ENCODE data around the gene RAD23B.

The RAD23B gene

GRCh38 chr9:107332883-107333282, 49.8 kb downstream of the RAD23B start:
- no peak for ATAC-seq
- Mint-ChIP-seq H3K27ac (peak overlapping the region; percentile 48), H3K9me3 (no peaks in the 10 kb centered on the region), H3K4me3 (no peak overlapping the region), H3K4me1 (peaks cover under 1% of the 10 kb centered on the region), H3K36me3 (peaks cover 96% of the 10 kb centered on the region)
- DNase-seq (ENCODE audit: low spot score in 2 of 2), result no peak

GRCh38 chr9:107333363-107333762, 50.3 kb downstream of the RAD23B start:
- peaks cover 96% of the 10 kb centered on the region for H3K36me3 Mint-ChIP-seq
- no peaks in the 10 kb centered on the region for H3K4me1 Mint-ChIP-seq
- peak overlapping the region; percentile 48 for H3K27ac Mint-ChIP-seq

GRCh38 chr9:107334103-107334776, 51.2 kb downstream of the RAD23B start:
- peaks cover 93% of the 10 kb centered on the region for H3K36me3 Mint-ChIP-seq
- H3K4me3 Mint-ChIP-seq, result no peak overlapping the region
- ATAC-seq, result no peak
- no peaks in the 10 kb centered on the region for H3K4me1 Mint-ChIP-seq
- no peak overlapping the region for H3K27ac Mint-ChIP-seq
- no peaks in the 10 kb centered on the region for H3K9me3 Mint-ChIP-seq
- DNase-seq (ENCODE audit: low spot score in 2 of 2), result no peak

More at GRCh38 chr9:107333363-107333762, 50.3 kb downstream of the RAD23B start:
- no peaks in the 10 kb centered on the region for H3K9me3 Mint-ChIP-seq
- ATAC-seq (no peak), DNase-seq (ENCODE audit: low spot score in 2 of 2) (no peak)
- no peak overlapping the region for H3K4me3 Mint-ChIP-seq

- no peak for DNase-seq (ENCODE audit: low spot score in 2 of 2)
- H3K9me3 Mint-ChIP-seq, result no peaks in the 10 kb centered on the region
- H3K4me3 Mint-ChIP-seq, result no peak overlapping the region
- H3K27ac Mint-ChIP-seq, result peak overlapping the region; percentile 88
- H3K36me3 Mint-ChIP-seq, result peaks cover 82% of the 10 kb centered on the region
- no peak for ATAC-seq
- H3K4me1 Mint-ChIP-seq, result no peaks in the 10 kb centered on the region
Observed at GRCh38 chr9:107335331-107335730, 52.3 kb downstream of the RAD23B start.

GRCh38 chr9:107336718-107337360, 53.8 kb downstream of the RAD23B start:
- H3K4me3 Mint-ChIP-seq, result no peak overlapping the region
- peak overlapping the region; percentile 88 for H3K27ac Mint-ChIP-seq
- no peak for ATAC-seq

GRCh38 chr9:107337676-107338590, 54.9 kb downstream of the RAD23B start:
- no peaks in the 10 kb centered on the region for H3K9me3 Mint-ChIP-seq
- ATAC-seq, result no peak
- H3K27ac Mint-ChIP-seq, result peak overlapping the region; percentile 88
- H3K36me3 Mint-ChIP-seq, result peaks cover 56% of the 10 kb centered on the region
- H3K4me1 Mint-ChIP-seq, result peaks cover 7% of the 10 kb centered on the region
- no peak overlapping the region for H3K4me3 Mint-ChIP-seq
- DNase-seq (ENCODE audit: low spot score in 2 of 2), result no peak

More at GRCh38 chr9:107336718-107337360, 53.8 kb downstream of the RAD23B start:
- DNase-seq (ENCODE audit: low spot score in 2 of 2), result no peak
- Mint-ChIP-seq H3K36me3 (peaks cover 67% of the 10 kb centered on the region), H3K4me1 (peaks cover 7% of the 10 kb centered on the region), H3K9me3 (no peaks in the 10 kb centered on the region)

GRCh38 chr9:107338911-107339659, 56.0 kb downstream of the RAD23B start:
- DNase-seq (ENCODE audit: low spot score in 2 of 2), result no peak
- H3K9me3 Mint-ChIP-seq, result no peaks in the 10 kb centered on the region
- no peak for ATAC-seq
- H3K4me3 Mint-ChIP-seq, result no peak overlapping the region
- peaks cover 45% of the 10 kb centered on the region for H3K36me3 Mint-ChIP-seq
- peak overlapping the region; percentile 8 for H3K27ac Mint-ChIP-seq
- H3K4me1 Mint-ChIP-seq, result peaks cover 7% of the 10 kb centered on the region

GRCh38 chr9:107340920-107341632, 58.0 kb downstream of the RAD23B start:
- Mint-ChIP-seq H3K9me3 (no peaks in the 10 kb centered on the region), H3K4me3 (peak overlapping the region; percentile 5), H3K36me3 (peaks cover 27% of the 10 kb centered on the region), H3K4me1 (peaks cover 7% of the 10 kb centered on the region), H3K27ac (peak overlapping the region; percentile 63)
- DNase-seq (ENCODE audit: low spot score in 2 of 2) (peak; percentile 80 to 87), ATAC-seq (peak; percentile 81)

GRCh38 chr9:107342476-107343161, 59.5 kb downstream of the RAD23B start:
- DNase-seq (ENCODE audit: low spot score in 2 of 2), result peak in 1 of 2 donors; percentile 35
- H3K4me3 Mint-ChIP-seq, result no peak overlapping the region
- no peaks in the 10 kb centered on the region for H3K9me3 Mint-ChIP-seq
- peaks cover 7% of the 10 kb centered on the region for H3K4me1 Mint-ChIP-seq
- no peak for ATAC-seq
- peak overlapping the region; percentile 82 for H3K27ac Mint-ChIP-seq
- peaks cover 13% of the 10 kb centered on the region for H3K36me3 Mint-ChIP-seq

GRCh38 chr9:107345327-107345726, 62.2 kb downstream of the RAD23B start:
- Mint-ChIP-seq H3K9me3 (no peaks in the 10 kb centered on the region), H3K36me3 (no peaks in the 10 kb centered on the region), H3K4me1 (peaks cover 7% of the 10 kb centered on the region), H3K27ac (no peak overlapping the region), H3K4me3 (no peak overlapping the region)
- ATAC-seq (no peak), DNase-seq (ENCODE audit: low spot score in 2 of 2) (no peak)

- DNase-seq (ENCODE audit: low spot score in 2 of 2) (no peak), ATAC-seq (no peak)
- Mint-ChIP-seq H3K36me3 (no peaks in the 10 kb centered on the region), H3K4me3 (no peak overlapping the region), H3K9me3 (peaks cover 3% of the 10 kb centered on the region), H3K4me1 (no peaks in the 10 kb centered on the region), H3K27ac (no peak overlapping the region)
Observed at GRCh38 chr9:107348836-107349235, 65.8 kb downstream of the RAD23B start.

- ATAC-seq, result no peak
- Mint-ChIP-seq H3K4me3 (no peak overlapping the region), H3K36me3 (no peaks in the 10 kb centered on the region), H3K9me3 (peaks cover 3% of the 10 kb centered on the region), H3K4me1 (no peaks in the 10 kb centered on the region), H3K27ac (no peak overlapping the region)
- DNase-seq (ENCODE audit: low spot score in 2 of 2), result no peak
Observed at GRCh38 chr9:107350443-107350842, 67.4 kb downstream of the RAD23B start.

- ATAC-seq (no peak), DNase-seq (ENCODE audit: low spot score in 2 of 2) (no peak)
- Mint-ChIP-seq H3K4me3 (no peak overlapping the region), H3K36me3 (no peaks in the 10 kb centered on the region), H3K9me3 (peaks cover 3% of the 10 kb centered on the region), H3K4me1 (no peaks in the 10 kb centered on the region), H3K27ac (no peak overlapping the region)
Observed at GRCh38 chr9:107351382-107352045, 68.4 kb downstream of the RAD23B start.

All from stimulated activated effector memory CD8-positive, alpha-beta T cell treated with anti-CD3 and anti-CD28 coated beads, Interleukin-12 subunit alpha, Interleukin-12 subunit beta, amount 100 ng/mL, for 72 hours (primary cell).